IPS-15b (cell line): ENCODE results near the gene SEPSECS.

Source experiments
- H3K27me3 ChIP-seq: one replicate; pipeline ENCODE4 v1.6.1; 2013; ENCODE audit warnings: low read length; ENCODE audit not compliant: control insufficient read depth, insufficient read depth
- H3K36me3 ChIP-seq: one replicate; pipeline ENCODE4 v1.6.1; 2013; ENCODE audit warnings: low read length; ENCODE audit not compliant: control insufficient read depth, insufficient read depth
- H3K4me1 ChIP-seq: one replicate; pipeline ENCODE4 v1.6.1; 2013; ENCODE audit warnings: mild to moderate bottlenecking, low read length; ENCODE audit not compliant: control insufficient read depth, insufficient read depth
- H3K4me3 ChIP-seq: one replicate; pipeline ENCODE4 v1.5.1; 2013; ENCODE audit warnings: low read depth, low read length
- H3K9ac ChIP-seq: one replicate; pipeline ENCODE4 v1.6.1; 2013; ENCODE audit warnings: low read depth, mild to moderate bottlenecking, low read length
- H3K9me3 ChIP-seq: one replicate; pipeline ENCODE4 v1.6.1; 2013; ENCODE audit warnings: mild to moderate bottlenecking, low read length; ENCODE audit not compliant: control insufficient read depth, insufficient read depth

SEPSECS gene

GRCh38 chr4:25070545-25070944 is 89.7 kb downstream of the SEPSECS start:
- H3K27me3 ChIP-seq: no peaks in the 10 kb centered on the region
- H3K9ac ChIP-seq: no peak overlapping the region
- H3K36me3 ChIP-seq: peaks cover 2% of the 10 kb centered on the region
- H3K4me3 ChIP-seq: no peak overlapping the region
- H3K4me1 ChIP-seq: peaks cover 18% of the 10 kb centered on the region
- H3K9me3 ChIP-seq: no peaks in the 10 kb centered on the region
